Fibroblast of villous mesenchyme (primary cell): ENCODE data around the gene PHF21B. TPM values are rescaled to one million over a fixed set of nuclear protein-coding genes. Genes with fewer than 3 reads are reported as not detected.

Experiments used
- DNase-seq: peaks from one replicate; pipeline ENCODE4 v3.0.0-alpha.2; 2010; ENCODE audit warnings: low read depth
- H3K4me3 ChIP-seq: 2 replicates; pipeline ENCODE4 v1.5.1; 2011; ENCODE audit warnings: low read depth, mild to moderate bottlenecking, low read length
- total RNA-seq: library from RNA; depleted of rRNA; stranded (reverse); fragments of >200 nt; gene quantifications from 2 replicates; pipeline ENCODE4 v1.2.3, GENCODE V29; 2012
- TF ChIP-seq, protein P1 (sequence below): IDR thresholded peaks from 2 replicates; pipeline ENCODE4 v1.5.1; 2012; ENCODE audit warnings: low read depth, mild to moderate bottlenecking, low read length; ENCODE audit not compliant: insufficient read depth

The PHF21B gene
- total RNA-seq, 1 donor, result not detected

DNA sequence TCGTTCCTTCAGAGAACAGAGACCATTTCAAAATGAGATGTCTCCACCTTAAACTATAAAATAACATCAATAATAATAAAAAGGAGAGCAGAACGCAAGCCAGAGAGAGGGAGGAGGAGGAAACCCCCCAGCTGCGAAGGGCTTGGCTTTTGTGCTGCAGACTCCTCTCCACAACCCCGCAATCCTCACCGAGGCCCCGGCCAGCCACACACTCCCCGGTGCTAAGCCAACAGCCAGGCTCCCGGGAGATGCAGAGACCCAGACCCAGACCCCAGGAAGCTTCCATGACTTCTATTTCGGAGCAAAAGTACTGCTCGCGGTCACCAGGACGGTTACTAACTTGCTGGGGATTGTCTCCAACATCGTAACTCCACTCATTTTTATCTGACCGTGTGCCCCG, 10.6 kb downstream of the PHF21B start:
- TF ChIP-seq, protein P1, sequence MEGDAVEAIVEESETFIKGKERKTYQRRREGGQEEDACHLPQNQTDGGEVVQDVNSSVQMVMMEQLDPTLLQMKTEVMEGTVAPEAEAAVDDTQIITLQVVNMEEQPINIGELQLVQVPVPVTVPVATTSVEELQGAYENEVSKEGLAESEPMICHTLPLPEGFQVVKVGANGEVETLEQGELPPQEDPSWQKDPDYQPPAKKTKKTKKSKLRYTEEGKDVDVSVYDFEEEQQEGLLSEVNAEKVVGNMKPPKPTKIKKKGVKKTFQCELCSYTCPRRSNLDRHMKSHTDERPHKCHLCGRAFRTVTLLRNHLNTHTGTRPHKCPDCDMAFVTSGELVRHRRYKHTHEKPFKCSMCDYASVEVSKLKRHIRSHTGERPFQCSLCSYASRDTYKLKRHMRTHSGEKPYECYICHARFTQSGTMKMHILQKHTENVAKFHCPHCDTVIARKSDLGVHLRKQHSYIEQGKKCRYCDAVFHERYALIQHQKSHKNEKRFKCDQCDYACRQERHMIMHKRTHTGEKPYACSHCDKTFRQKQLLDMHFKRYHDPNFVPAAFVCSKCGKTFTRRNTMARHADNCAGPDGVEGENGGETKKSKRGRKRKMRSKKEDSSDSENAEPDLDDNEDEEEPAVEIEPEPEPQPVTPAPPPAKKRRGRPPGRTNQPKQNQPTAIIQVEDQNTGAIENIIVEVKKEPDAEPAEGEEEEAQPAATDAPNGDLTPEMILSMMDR, result no peak
- DNase-seq, result no peak
- H3K4me3 ChIP-seq, result no peak overlapping the region

DNA sequence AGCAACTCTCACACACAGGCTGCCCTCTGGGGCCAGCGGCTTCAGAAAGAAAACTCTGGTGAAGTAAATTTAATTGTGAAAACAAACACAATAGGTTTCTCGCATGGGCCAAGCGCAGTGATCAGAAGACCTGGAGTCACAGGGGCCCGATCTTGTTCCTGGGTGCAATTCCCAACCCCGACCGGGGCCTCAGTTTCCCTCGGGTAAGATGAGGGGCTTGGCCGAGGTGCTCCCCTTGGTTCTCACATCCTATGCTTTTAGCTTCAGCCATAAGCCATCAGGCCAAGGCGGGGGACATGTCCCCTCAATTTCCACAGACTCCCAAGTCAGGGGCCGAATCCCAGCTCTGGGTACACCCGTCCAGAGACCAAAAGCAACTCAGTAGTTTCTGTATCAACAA, 11.5 kb downstream of the PHF21B start:
- no peak for DNase-seq
- TF ChIP-seq, protein P1, result no peak

DNA sequence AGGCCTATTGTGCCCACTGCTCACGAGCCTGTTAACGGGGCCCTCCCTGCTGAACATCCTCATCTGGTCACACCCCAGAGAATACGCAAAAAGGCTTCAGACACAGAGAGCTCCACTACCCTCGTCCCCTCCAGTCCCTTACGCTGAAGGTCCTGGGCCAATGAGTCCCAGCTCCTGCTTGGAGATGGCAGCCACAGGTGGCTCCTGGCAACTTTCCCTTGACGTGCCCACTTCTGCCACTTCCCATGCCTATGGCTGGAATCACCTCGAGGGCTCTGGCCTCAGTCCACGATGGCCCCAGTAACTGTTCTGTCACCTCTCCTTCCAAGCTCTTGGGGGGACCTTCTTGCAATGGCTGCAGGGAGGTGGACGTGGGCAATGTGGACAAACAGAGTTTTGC, 12.7 kb downstream of the PHF21B start:
- TF ChIP-seq, protein P1, result no peak
- no peak for DNase-seq
- no peak overlapping the region for H3K4me3 ChIP-seq

More for the DNA sequence above, 11.5 kb downstream of the PHF21B start:
- H3K4me3 ChIP-seq, result no peak overlapping the region

DNA sequence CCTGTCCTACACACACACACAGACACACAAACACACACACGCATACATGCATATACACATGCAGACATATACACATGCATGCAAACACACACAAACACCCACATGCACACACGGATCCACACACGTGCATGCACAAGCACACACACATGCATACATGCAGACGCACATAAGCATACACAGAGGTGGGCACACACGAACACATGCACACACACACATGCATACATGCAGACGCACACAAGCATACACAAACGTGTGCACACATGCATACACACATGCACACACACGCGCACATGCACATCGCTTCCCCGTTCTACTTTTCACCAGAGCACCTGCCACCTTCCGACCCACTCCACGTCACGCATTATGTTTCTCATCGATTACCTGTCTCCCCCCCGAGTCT, 13.2 kb downstream of the PHF21B start:
- no peak overlapping the region for H3K4me3 ChIP-seq
- no peak for DNase-seq
- TF ChIP-seq, protein P1, result no peak

DNA sequence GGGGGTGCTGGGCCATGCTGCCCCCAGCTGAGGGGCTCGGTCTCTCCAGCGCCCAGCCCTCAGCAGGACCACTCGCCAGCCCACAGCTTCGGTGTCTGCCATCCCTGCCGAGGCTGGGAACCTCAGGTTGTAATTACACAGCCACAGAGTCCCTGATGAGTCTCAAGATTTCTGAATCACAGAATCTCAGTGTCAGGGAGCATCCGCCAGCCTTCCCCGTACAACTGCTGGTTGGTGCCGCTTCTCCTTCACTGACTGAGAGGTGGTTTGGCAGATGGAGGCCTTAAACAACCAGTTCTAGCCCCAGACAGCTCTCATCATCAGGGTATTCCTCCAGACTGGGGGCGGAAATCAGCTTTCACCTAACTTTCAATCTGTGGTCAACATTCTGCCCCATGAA, 13.7 kb downstream of the PHF21B start:
- no peak for DNase-seq
- no peak overlapping the region for H3K4me3 ChIP-seq
- TF ChIP-seq, protein P1, result no peak

DNA sequence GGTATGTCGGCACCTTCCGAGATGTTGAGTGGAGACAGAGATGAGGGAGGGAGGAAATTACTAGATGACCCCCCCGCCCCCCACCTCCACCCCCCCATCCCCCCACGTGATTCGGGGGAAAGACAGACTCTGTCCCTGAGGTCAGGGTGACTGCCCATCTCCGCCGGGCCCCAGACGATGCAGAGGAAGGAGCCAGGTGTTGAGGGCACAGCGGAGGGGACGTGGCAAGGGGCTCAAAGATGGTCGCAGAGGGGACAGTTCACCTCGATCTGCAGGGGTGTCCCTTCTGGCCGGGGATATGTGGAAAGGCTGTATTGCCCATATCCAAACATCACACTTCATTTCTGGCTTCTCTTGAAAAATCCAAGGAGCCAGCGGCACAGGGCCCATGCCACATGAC, 14.1 kb downstream of the PHF21B start:
- H3K4me3 ChIP-seq, result no peak overlapping the region
- DNase-seq, result no peak
- TF ChIP-seq, protein P1, result no peak

DNA sequence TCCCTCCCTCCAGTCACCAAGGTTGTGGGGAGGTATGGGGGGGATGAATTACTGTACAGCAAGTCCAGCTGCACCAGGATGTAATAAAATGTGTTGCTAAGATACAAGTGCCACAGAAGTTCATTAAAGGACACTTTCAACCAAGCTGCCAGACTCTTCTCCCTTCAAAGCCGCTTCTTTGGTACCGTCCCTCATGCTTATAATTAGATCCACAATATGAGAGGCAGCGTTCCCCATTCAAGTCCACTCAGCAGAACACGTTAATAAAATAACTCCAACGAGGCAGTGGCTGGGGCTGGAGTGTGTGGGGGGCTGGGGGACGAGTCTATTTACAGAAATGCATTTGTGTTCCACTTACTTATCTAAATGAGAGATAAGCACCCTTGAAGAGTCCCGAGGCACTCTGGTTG, 14.7 kb downstream of the PHF21B start:
- TF ChIP-seq, protein P1, result no peak
- no peak for DNase-seq
- no peak overlapping the region for H3K4me3 ChIP-seq
